Glutamatergic neuron (in vitro differentiated cells): Measurements from ENCODE around the gene ZNF500. TPM values are rescaled to one million over a fixed set of nuclear protein-coding genes. Genes with fewer than 3 reads are reported as not detected.

Experiments used
- DNase-seq: peaks from one replicate; pipeline ENCODE4 v3.0.0; 2022
- H3K27ac Mint-ChIP-seq: one replicate; pipeline ENCODE4 v1.8.0; 2020; ENCODE audit warnings: mild to moderate bottlenecking, mixed read lengths, inconsistent platforms; ENCODE audit not compliant: unreplicated experiment
- H3K27me3 Mint-ChIP-seq: one replicate; pipeline ENCODE4 v1.8.0; 2020; ENCODE audit warnings: mild to moderate bottlenecking, moderate library complexity, mixed read lengths, inconsistent platforms; ENCODE audit not compliant: unreplicated experiment
- H3K36me3 Mint-ChIP-seq: one replicate; pipeline ENCODE4 v1.8.0; 2020; ENCODE audit warnings: mild to moderate bottlenecking, mixed read lengths, inconsistent platforms; ENCODE audit not compliant: unreplicated experiment
- H3K4me1 Mint-ChIP-seq: one replicate; pipeline ENCODE4 v1.8.0; 2020; ENCODE audit warnings: mild to moderate bottlenecking, low read depth, mixed read lengths, inconsistent platforms; ENCODE audit not compliant: unreplicated experiment
- H3K4me3 Mint-ChIP-seq: one replicate; pipeline ENCODE4 v1.8.0; 2020; ENCODE audit warnings: mild to moderate bottlenecking, mixed read lengths, inconsistent platforms; ENCODE audit not compliant: unreplicated experiment
- H3K9me3 Mint-ChIP-seq: one replicate; pipeline ENCODE4 v1.8.0; 2020; ENCODE audit warnings: mild to moderate bottlenecking, moderate library complexity, mixed read lengths, inconsistent platforms; ENCODE audit not compliant: unreplicated experiment
- total RNA-seq: library from RNA; stranded (reverse); fragmentation: NEBNext Ultra II Directional; extraction: Animal tissue kit (Norgen Biotek cat#: 25700); gene quantifications from one replicate; pipeline ENCODE4 v1.2.1, GENCODE V29; 2021; ENCODE audit not compliant: unreplicated experiment
- TF ChIP-seq, protein P1 (sequence below): fragments of 200-600 bp; sonication (generic); IDR thresholded peaks from one replicate; pipeline ENCODE4 v1.5.0; 2021; ENCODE audit not compliant: partially characterized antibody, unreplicated experiment

The ZNF500 gene
- total RNA-seq, 1 donor from 2014 or later: 19.8 TPM

DNA sequence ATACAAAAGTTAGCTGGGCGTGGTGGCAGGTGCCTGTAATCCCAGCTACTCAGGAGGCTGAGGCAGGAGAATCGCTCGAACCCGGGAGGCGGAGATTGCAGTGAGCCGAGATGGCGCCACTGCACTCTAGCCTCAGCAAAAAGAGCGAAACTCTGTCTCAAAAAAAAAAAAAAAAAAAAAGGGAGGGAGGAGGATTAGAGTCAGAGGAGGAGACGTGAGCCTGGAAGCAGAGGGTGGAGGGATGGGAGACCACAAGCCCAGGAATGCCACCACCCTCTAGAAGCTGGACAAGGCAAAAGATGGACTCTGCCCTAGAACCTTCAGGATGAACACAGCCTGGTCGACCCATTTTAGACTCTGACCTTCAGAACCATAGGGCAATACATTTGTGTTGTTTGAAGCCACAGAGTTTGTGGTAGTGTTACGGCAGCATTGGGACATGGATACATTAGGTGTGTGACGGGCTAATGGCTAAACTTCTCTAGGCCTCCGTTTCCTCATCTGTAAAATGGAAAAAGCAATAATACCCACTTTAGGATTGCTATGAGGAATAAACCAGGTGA is 26.1 kb upstream of the ZNF500 start:
- Mint-ChIP-seq H3K36me3 (no peaks in the 10 kb centered on the region), H3K27me3 (peaks cover 2% of the 10 kb centered on the region), H3K9me3 (no peaks in the 10 kb centered on the region), H3K27ac (no peak overlapping the region), H3K4me3 (no peak overlapping the region), H3K4me1 (peaks cover 6% of the 10 kb centered on the region)
- no peak for DNase-seq
- TF ChIP-seq, protein P1, sequence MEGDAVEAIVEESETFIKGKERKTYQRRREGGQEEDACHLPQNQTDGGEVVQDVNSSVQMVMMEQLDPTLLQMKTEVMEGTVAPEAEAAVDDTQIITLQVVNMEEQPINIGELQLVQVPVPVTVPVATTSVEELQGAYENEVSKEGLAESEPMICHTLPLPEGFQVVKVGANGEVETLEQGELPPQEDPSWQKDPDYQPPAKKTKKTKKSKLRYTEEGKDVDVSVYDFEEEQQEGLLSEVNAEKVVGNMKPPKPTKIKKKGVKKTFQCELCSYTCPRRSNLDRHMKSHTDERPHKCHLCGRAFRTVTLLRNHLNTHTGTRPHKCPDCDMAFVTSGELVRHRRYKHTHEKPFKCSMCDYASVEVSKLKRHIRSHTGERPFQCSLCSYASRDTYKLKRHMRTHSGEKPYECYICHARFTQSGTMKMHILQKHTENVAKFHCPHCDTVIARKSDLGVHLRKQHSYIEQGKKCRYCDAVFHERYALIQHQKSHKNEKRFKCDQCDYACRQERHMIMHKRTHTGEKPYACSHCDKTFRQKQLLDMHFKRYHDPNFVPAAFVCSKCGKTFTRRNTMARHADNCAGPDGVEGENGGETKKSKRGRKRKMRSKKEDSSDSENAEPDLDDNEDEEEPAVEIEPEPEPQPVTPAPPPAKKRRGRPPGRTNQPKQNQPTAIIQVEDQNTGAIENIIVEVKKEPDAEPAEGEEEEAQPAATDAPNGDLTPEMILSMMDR: no peak

GRCh38 chr16:4790871-4791270 is 23.9 kb upstream of the ZNF500 start:
- Mint-ChIP-seq H3K9me3 (no peaks in the 10 kb centered on the region), H3K27ac (no peak overlapping the region)

DNA sequence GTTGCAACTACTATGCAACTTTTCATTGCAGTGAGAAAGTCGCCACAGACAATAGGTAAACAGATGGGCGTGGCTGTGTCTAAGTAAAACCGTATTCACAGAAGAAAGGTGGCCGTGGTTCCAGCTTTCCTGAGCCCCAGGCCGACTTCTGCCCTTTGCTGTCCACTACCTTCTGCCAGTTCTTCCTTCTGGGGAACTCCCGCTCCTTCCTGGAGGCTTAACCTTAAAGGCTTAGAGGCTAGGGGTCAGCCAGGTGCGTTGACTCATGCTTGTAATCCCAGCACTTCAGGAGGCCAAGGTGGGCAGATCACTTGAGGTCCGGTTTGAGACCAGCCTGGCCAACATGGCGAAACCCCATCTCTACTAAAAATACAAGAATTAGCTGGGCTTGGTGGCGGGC is 23.3 kb upstream of the ZNF500 start:
- no peaks in the 10 kb centered on the region for H3K36me3 Mint-ChIP-seq
- H3K9me3 Mint-ChIP-seq: no peaks in the 10 kb centered on the region
- peaks cover 2% of the 10 kb centered on the region for H3K27me3 Mint-ChIP-seq
- peaks cover 9% of the 10 kb centered on the region for H3K4me1 Mint-ChIP-seq
- TF ChIP-seq, protein P1: no peak
- no peak overlapping the region for H3K4me3 Mint-ChIP-seq
- H3K27ac Mint-ChIP-seq: no peak overlapping the region
- DNase-seq: no peak

More at GRCh38 chr16:4790871-4791270, 23.9 kb upstream of the ZNF500 start:
- no peak for DNase-seq
- Mint-ChIP-seq H3K4me1 (peaks cover 9% of the 10 kb centered on the region), H3K4me3 (no peak overlapping the region), H3K36me3 (no peaks in the 10 kb centered on the region), H3K27me3 (peaks cover 2% of the 10 kb centered on the region)
- TF ChIP-seq, protein P1: no peak

DNA sequence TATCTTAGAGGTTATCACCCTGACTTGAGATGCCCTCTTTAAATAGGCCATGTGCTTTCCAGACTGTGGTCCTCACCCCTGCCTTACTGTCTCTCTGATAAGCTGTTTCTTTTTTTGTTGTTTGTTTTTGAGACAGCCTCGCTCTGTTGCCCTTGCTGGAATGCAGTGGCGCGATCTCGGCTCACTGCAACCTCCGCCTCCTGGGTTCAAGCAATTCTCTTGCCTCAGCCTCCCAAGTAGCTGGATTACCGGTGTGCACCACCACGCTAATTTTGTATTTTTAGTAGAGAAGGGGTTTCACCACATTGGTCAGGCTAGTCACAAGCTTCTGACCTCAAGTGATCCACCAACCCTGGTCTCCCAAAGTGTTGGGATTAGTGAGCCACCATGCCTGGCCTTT is 21.9 kb upstream of the ZNF500 start:
- Mint-ChIP-seq H3K4me3 (no peak overlapping the region), H3K27me3 (peaks cover 2% of the 10 kb centered on the region), H3K4me1 (peaks cover 9% of the 10 kb centered on the region), H3K27ac (no peak overlapping the region), H3K36me3 (no peaks in the 10 kb centered on the region), H3K9me3 (no peaks in the 10 kb centered on the region)
- TF ChIP-seq, protein P1: no peak
- DNase-seq: no peak

DNA sequence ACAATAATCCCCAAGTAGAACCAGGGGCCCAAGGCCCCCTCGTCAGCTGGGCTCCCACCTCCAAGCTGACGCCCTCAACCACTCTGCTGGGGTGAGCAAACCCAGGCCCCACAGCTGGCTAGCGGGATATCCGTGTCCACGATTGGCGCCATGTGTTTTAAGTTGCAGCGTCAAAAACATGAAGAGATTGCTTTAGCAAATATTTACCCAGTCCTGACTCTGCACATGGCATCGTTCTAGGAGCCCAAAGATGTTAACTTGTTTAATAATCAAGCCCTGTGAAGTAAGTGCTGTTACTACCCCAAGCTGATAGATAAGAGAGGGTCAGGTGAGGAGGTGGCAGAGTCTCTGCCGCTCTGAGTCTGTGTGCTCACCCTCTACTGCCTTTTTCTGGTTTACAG is 21.5 kb upstream of the ZNF500 start:
- no peak overlapping the region for H3K4me3 Mint-ChIP-seq
- H3K9me3 Mint-ChIP-seq: no peaks in the 10 kb centered on the region
- H3K27ac Mint-ChIP-seq: no peak overlapping the region
- H3K36me3 Mint-ChIP-seq: no peaks in the 10 kb centered on the region
- H3K4me1 Mint-ChIP-seq: peaks cover 9% of the 10 kb centered on the region
- H3K27me3 Mint-ChIP-seq: peaks cover 2% of the 10 kb centered on the region
- no peak for DNase-seq
- TF ChIP-seq, protein P1: no peak
